MCF 10A (cell line): ENCODE measurements around the gene PLP1. TPM values are rescaled to one million over a fixed set of nuclear protein-coding genes. Genes with fewer than 3 reads are reported as not detected.

Experiments used
- BruUV-seq: library from RNA; stranded (reverse); fragments of 400-500 nt; replicated peaks from 2 replicates; lab custom pipeline; 2021; lab: Mats Ljungman, UMichigan
- CTCF ChIA-PET: fragments of 300-600 bp; sonication (Branson Sonifier 250); formaldehyde crosslinking; extraction: SDS; loops from one replicate; lab custom pipeline; 2021; ENCODE audit warnings: antibody characterized with exemption, inconsistent platforms; lab: Yijun Ruan, JAX
- POLR2A ChIA-PET: fragments of 300-600, 350-650 bp; sonication (Branson Sonifier 250); formaldehyde crosslinking; extraction: SDS; loops from one replicate; lab custom pipeline; 2020; ENCODE audit warnings: antibody characterized with exemption, inconsistent platforms; lab: Yijun Ruan, JAX
- DNase-seq: peaks from one replicate; pipeline ENCODE4 v3.0.0-alpha.2; 2018; ENCODE audit not compliant: unreplicated experiment
- H3K27ac Mint-ChIP-seq: one replicate; pipeline ENCODE4 v1.8.0; 2022; ENCODE audit warnings: mild to moderate bottlenecking, low read depth, mixed read lengths; ENCODE audit not compliant: unreplicated experiment
- H3K27me3 Mint-ChIP-seq: one replicate; pipeline ENCODE4 v1.8.0; 2022; ENCODE audit warnings: mixed read lengths; ENCODE audit not compliant: insufficient read depth, unreplicated experiment
- H3K36me3 Mint-ChIP-seq: one replicate; pipeline ENCODE4 v1.8.0; 2022; ENCODE audit warnings: mild to moderate bottlenecking, moderate library complexity, mixed read lengths; ENCODE audit not compliant: insufficient read depth, unreplicated experiment
- H3K4me1 Mint-ChIP-seq: one replicate; pipeline ENCODE4 v1.8.0; 2022; ENCODE audit warnings: mixed read lengths; ENCODE audit not compliant: insufficient read depth, unreplicated experiment
- H3K4me3 Mint-ChIP-seq: one replicate; pipeline ENCODE4 v1.8.0; 2022; ENCODE audit warnings: mild to moderate bottlenecking, moderate library complexity, mixed read lengths; ENCODE audit not compliant: unreplicated experiment
- H3K9me3 Mint-ChIP-seq: one replicate; pipeline ENCODE4 v1.8.0; 2022; ENCODE audit warnings: mixed read lengths; ENCODE audit not compliant: unreplicated experiment
- CTCF ChIP-seq: fragments of 200-600 bp; IDR thresholded peaks from one replicate; pipeline ENCODE4 v1.8.0; 2022; ENCODE audit warnings: antibody characterized with exemption, mild to moderate bottlenecking; ENCODE audit not compliant: unreplicated experiment
- intact Hi-C: fragments of 100-400 bp; cut with micrococcal nuclease; formaldehyde crosslinking; loops from 2 replicates; pipeline ENCODE4 v1.14.1; 2022
- total RNA-seq: library from RNA; stranded (reverse); gene quantifications from 2 replicates; pipeline ENCODE4 v1.2.3, GENCODE V29; 2022

Gene PLP1
- total RNA-seq, 1 experiment from 2014 or later, result not detected

- DNase-seq, result no peak
- Mint-ChIP-seq H3K4me1 (peaks cover 3% of the 10 kb centered on the region), H3K36me3 (peaks cover 6% of the 10 kb centered on the region), H3K27me3 (peaks cover 38% of the 10 kb centered on the region), H3K4me3 (no peak overlapping the region), H3K27ac (no peak overlapping the region), H3K9me3 (no peaks in the 10 kb centered on the region)
- no peak for TF ChIP-seq CTCF
- ChIA-PET CTCF (interaction anchor here (0.7 kb wide), 1 partner anchor 29 kb away, joined by 4 read pairs; the partner anchor contains the start of gene TMEM31), POLR2A (no interaction called here)
- BruUV-seq, result no TSS peak
- intact Hi-C loops, result no loop called here
These were observed 37.2 kb upstream of the PLP1 start for GRCh38 chrX:103739421-103739820.

GRCh38 chrX:103741879-103742278, 34.8 kb upstream of the PLP1 start:
- no TSS peak for BruUV-seq
- ChIA-PET CTCF (no interaction called here), POLR2A (no interaction called here)
- intact Hi-C loops, result no loop called here
- no peak for DNase-seq
- Mint-ChIP-seq H3K36me3 (peaks cover 6% of the 10 kb centered on the region), H3K4me3 (no peak overlapping the region), H3K4me1 (no peaks in the 10 kb centered on the region), H3K27me3 (peaks cover 60% of the 10 kb centered on the region), H3K9me3 (no peaks in the 10 kb centered on the region), H3K27ac (no peak overlapping the region)
- no peak for TF ChIP-seq CTCF

GRCh38 chrX:103742339-103742738, 34.3 kb upstream of the PLP1 start:
- ChIA-PET CTCF (no interaction called here), POLR2A (no interaction called here)
- H3K27me3 Mint-ChIP-seq, result peaks cover 60% of the 10 kb centered on the region
- no peak overlapping the region for H3K27ac Mint-ChIP-seq
- no peaks in the 10 kb centered on the region for H3K9me3 Mint-ChIP-seq
- peaks cover 6% of the 10 kb centered on the region for H3K36me3 Mint-ChIP-seq
- no peak overlapping the region for H3K4me3 Mint-ChIP-seq
- no TSS peak for BruUV-seq
- H3K4me1 Mint-ChIP-seq, result no peaks in the 10 kb centered on the region
- intact Hi-C loops, result no loop called here
- DNase-seq, result no peak
- no peak for TF ChIP-seq CTCF

GRCh38 chrX:103747163-103747562, 29.5 kb upstream of the PLP1 start:
- TF ChIP-seq CTCF, result no peak
- POLR2A ChIA-PET, result no interaction called here
- Mint-ChIP-seq H3K4me1 (no peaks in the 10 kb centered on the region), H3K36me3 (peaks cover 6% of the 10 kb centered on the region), H3K27ac (no peak overlapping the region), H3K4me3 (no peak overlapping the region), H3K27me3 (peaks cover 68% of the 10 kb centered on the region), H3K9me3 (no peaks in the 10 kb centered on the region)
- intact Hi-C loops, result no loop called here
- DNase-seq, result no peak
- CTCF ChIA-PET, result interaction anchor here (0.6 to 1.4 kb wide), 3 partner anchors 11 to 271 kb away, joined by 3 to 4 read pairs (median 3); no protein-coding TSS in a partner anchor
- no TSS peak for BruUV-seq
